GM10266 (cell line): ENCODE data around the gene RGS14.
"Not testable (repeated sequence)": the region's sequence is repeated elsewhere in the genome, so short reads cannot be mapped to it uniquely, and the experiment has no call there.

Experiments used
- DNase-seq: peaks from one replicate; pipeline ENCODE4 v3.0.0; 2012; ENCODE audit errors: extremely low spot score
- CTCF ChIP-seq: IDR thresholded peaks from 2 replicates; pipeline ENCODE4 v1.5.1; 2012; ENCODE audit warnings: mild to moderate bottlenecking, low read depth; ENCODE audit not compliant: control insufficient read depth, insufficient read depth; ENCODE audit errors: missing control alignments

RGS14 gene

GRCh38 chr5:177419046-177419445 lies 61.3 kb downstream of the RGS14 start:
- no peak for DNase-seq
- no peak for TF ChIP-seq CTCF

- not testable (repeated sequence) for DNase-seq
Observed at GRCh38 chr5:177420472-177420871, 62.7 kb downstream of the RGS14 start.

GRCh38 chr5:177421062-177421798 lies 63.5 kb downstream of the RGS14 start:
- DNase-seq, result no peak
- TF ChIP-seq CTCF, result no peak
